ENCODE measurements around the gene DNAH11.

The DNAH11 gene

GRCh38 chr7:21947056-21947455 is 404.2 kb downstream of the DNAH11 start:
- CTCF ChIA-PET: no interaction called here
- POLR2A ChIA-PET: no interaction called here
- TF ChIP-seq HDGF (IDR thresholded peaks at IDR 0.05; ENCODE audit: borderline replicate concordance) (no peak), PKNOX1 (IDR thresholded peaks at IDR 0.05) (no peak), ELF4 (IDR thresholded peaks at IDR 0.05) (no peak), ARNT (IDR thresholded peaks at IDR 0.05) (no peak), BHLHE40 (IDR thresholded peaks at IDR 0.05; ENCODE audit: borderline replicate concordance) (no peak), FOXK2 (IDR thresholded peaks at IDR 0.05) (no peak), CTBP1 (IDR thresholded peaks at IDR 0.05; ENCODE audit: borderline replicate concordance) (no peak), NFRKB (IDR thresholded peaks at IDR 0.05) (no peak), L3MBTL2 (conservative IDR thresholded peaks at IDR 0.05) (no peak), LEF1 (IDR thresholded peaks at IDR 0.05; ENCODE audit: borderline replicate concordance) (no peak), FOXA1 (IDR thresholded peaks at IDR 0.05) (no peak), SP1 (IDR thresholded peaks at IDR 0.05) (no peak), ZNF384 (IDR thresholded peaks at IDR 0.05) (no peak), TARDBP (IDR thresholded peaks at IDR 0.05) (no peak)
- DNase-seq (ENCODE audit: extremely low spot score): no peak

- TF ChIP-seq FOXA1 (IDR thresholded peaks at IDR 0.05): no peak
- no peak for TF ChIP-seq ARNT (IDR thresholded peaks at IDR 0.05)
- no peak for TF ChIP-seq CTBP1 (IDR thresholded peaks at IDR 0.05; ENCODE audit: borderline replicate concordance)
- no peak for TF ChIP-seq FOXM1 (IDR thresholded peaks at IDR 0.05; ENCODE audit: borderline replicate concordance)
- TF ChIP-seq ZNF384 (IDR thresholded peaks at IDR 0.05): no peak
- no peak for TF ChIP-seq ELF4 (IDR thresholded peaks at IDR 0.05)
- TF ChIP-seq SP1 (IDR thresholded peaks at IDR 0.05): no peak
- TF ChIP-seq HDGF (IDR thresholded peaks at IDR 0.05; ENCODE audit: borderline replicate concordance): no peak
- no peak for TF ChIP-seq FOXK2 (IDR thresholded peaks at IDR 0.05)
- CTCF ChIA-PET: no interaction called here
- DNase-seq (ENCODE audit: extremely low spot score): no peak
- POLR2A ChIA-PET: no interaction called here
Observed at GRCh38 chr7:21947946-21948345, 405.1 kb downstream of the DNAH11 start.

- ChIA-PET CTCF (no interaction called here), POLR2A (no interaction called here)
- TF ChIP-seq FOXK2 (IDR thresholded peaks at IDR 0.05) (no peak), LEF1 (IDR thresholded peaks at IDR 0.05; ENCODE audit: borderline replicate concordance) (no peak), BHLHE40 (IDR thresholded peaks at IDR 0.05; ENCODE audit: borderline replicate concordance) (no peak), SP1 (IDR thresholded peaks at IDR 0.05) (no peak), CTBP1 (IDR thresholded peaks at IDR 0.05; ENCODE audit: borderline replicate concordance) (no peak), FOXA1 (IDR thresholded peaks at IDR 0.05) (no peak), HDGF (IDR thresholded peaks at IDR 0.05; ENCODE audit: borderline replicate concordance) (no peak), PKNOX1 (IDR thresholded peaks at IDR 0.05) (no peak), NFRKB (IDR thresholded peaks at IDR 0.05) (no peak), ELF4 (IDR thresholded peaks at IDR 0.05) (no peak), ARNT (IDR thresholded peaks at IDR 0.05) (no peak), TARDBP (IDR thresholded peaks at IDR 0.05) (no peak), FOXM1 (IDR thresholded peaks at IDR 0.05; ENCODE audit: borderline replicate concordance) (no peak), ZNF384 (IDR thresholded peaks at IDR 0.05) (no peak), L3MBTL2 (conservative IDR thresholded peaks at IDR 0.05) (no peak), SUZ12 (IDR thresholded peaks at IDR 0.05) (no peak)
- DNase-seq (ENCODE audit: extremely low spot score): no peak
Observed at GRCh38 chr7:21948364-21948763, 405.5 kb downstream of the DNAH11 start.

GRCh38 chr7:21948887-21949540 is 406.2 kb downstream of the DNAH11 start:
- no peak for TF ChIP-seq L3MBTL2 (conservative IDR thresholded peaks at IDR 0.05)
- TF ChIP-seq ARNT (IDR thresholded peaks at IDR 0.05): no peak
- no peak for TF ChIP-seq FOXA1 (IDR thresholded peaks at IDR 0.05)
- TF ChIP-seq PKNOX1 (IDR thresholded peaks at IDR 0.05): no peak
- TF ChIP-seq HDGF (IDR thresholded peaks at IDR 0.05; ENCODE audit: borderline replicate concordance): no peak
- TF ChIP-seq CTBP1 (IDR thresholded peaks at IDR 0.05; ENCODE audit: borderline replicate concordance): no peak
- no peak for TF ChIP-seq FOXK2 (IDR thresholded peaks at IDR 0.05)
- TF ChIP-seq BHLHE40 (IDR thresholded peaks at IDR 0.05; ENCODE audit: borderline replicate concordance): no peak
- no peak for TF ChIP-seq TARDBP (IDR thresholded peaks at IDR 0.05)
- no peak for TF ChIP-seq NFRKB (IDR thresholded peaks at IDR 0.05)
- TF ChIP-seq FOXM1 (IDR thresholded peaks at IDR 0.05; ENCODE audit: borderline replicate concordance): no peak
- no peak for TF ChIP-seq ZNF384 (IDR thresholded peaks at IDR 0.05)
- TF ChIP-seq SUZ12 (IDR thresholded peaks at IDR 0.05): no peak
- no peak for TF ChIP-seq LEF1 (IDR thresholded peaks at IDR 0.05; ENCODE audit: borderline replicate concordance)
- no peak for TF ChIP-seq SP1 (IDR thresholded peaks at IDR 0.05)
- no peak for TF ChIP-seq ELF4 (IDR thresholded peaks at IDR 0.05)
- ChIA-PET POLR2A (no interaction called here), CTCF (no interaction called here)
- DNase-seq (ENCODE audit: extremely low spot score): no peak
